Stimulated activated naive CD4-positive, alpha-beta T cell treated with Interleukin-2 at 50 U/mL for 16 hours (primary cell): Measurements from ENCODE around the gene FRMD4A.
"Not testable (repeated sequence)": the region's sequence is repeated elsewhere in the genome, so short reads cannot be mapped to it uniquely, and the experiment has no call there.

Experiments
- DNase-seq: peaks from one replicate; lab custom pipeline; 2025; lab: John Stamatoyannopoulos, UW

The FRMD4A gene

GRCh38 chr10:14150526-14150925 lies 180.2 kb downstream of the FRMD4A start:
- DNase-seq: no peak

- no peak for DNase-seq
Observed at GRCh38 chr10:14146501-14146900, 184.2 kb downstream of the FRMD4A start.

GRCh38 chr10:14146025-14146424 lies 184.7 kb downstream of the FRMD4A start:
- no peak for DNase-seq

GRCh38 chr10:14144451-14144850 lies 186.3 kb downstream of the FRMD4A start:
- no peak for DNase-seq

GRCh38 chr10:14142606-14143250 lies 188.0 kb downstream of the FRMD4A start:
- no peak for DNase-seq

- DNase-seq: no peak
Observed at GRCh38 chr10:14141283-14141682, 189.4 kb downstream of the FRMD4A start.

- DNase-seq: no peak
Observed at GRCh38 chr10:14137391-14137790, 193.3 kb downstream of the FRMD4A start.

- DNase-seq: not testable (repeated sequence)
Observed at GRCh38 chr10:14135196-14135595, 195.5 kb downstream of the FRMD4A start.

GRCh38 chr10:14134275-14134674 lies 196.4 kb downstream of the FRMD4A start:
- no peak for DNase-seq

GRCh38 chr10:14131261-14131960 lies 199.3 kb downstream of the FRMD4A start:
- no peak for DNase-seq

GRCh38 chr10:14129770-14130169 lies 201.0 kb downstream of the FRMD4A start:
- DNase-seq: no peak

GRCh38 chr10:14128519-14128918 lies 202.2 kb downstream of the FRMD4A start:
- no peak for DNase-seq

GRCh38 chr10:14126697-14127440 lies 203.9 kb downstream of the FRMD4A start:
- DNase-seq: no peak

- no peak for DNase-seq
Observed at GRCh38 chr10:14125564-14125963, 205.2 kb downstream of the FRMD4A start.

GRCh38 chr10:14124941-14125340 lies 205.8 kb downstream of the FRMD4A start:
- DNase-seq: no peak

- no peak for DNase-seq
Observed at GRCh38 chr10:14123139-14123538, 207.6 kb downstream of the FRMD4A start.

GRCh38 chr10:14120812-14121211 lies 209.9 kb downstream of the FRMD4A start:
- DNase-seq: no peak

- DNase-seq: no peak
Observed at GRCh38 chr10:14118953-14119352, 211.8 kb downstream of the FRMD4A start.

- no peak for DNase-seq
Observed at GRCh38 chr10:14116837-14117236, 213.9 kb downstream of the FRMD4A start.

GRCh38 chr10:14116021-14116420 lies 214.7 kb downstream of the FRMD4A start:
- no peak for DNase-seq

GRCh38 chr10:14114791-14115190 lies 215.9 kb downstream of the FRMD4A start:
- no peak for DNase-seq

- no peak for DNase-seq
Observed at GRCh38 chr10:14112056-14112455, 218.7 kb downstream of the FRMD4A start.

GRCh38 chr10:14111208-14111607 lies 219.5 kb downstream of the FRMD4A start:
- no peak for DNase-seq
